ENCODE data around the gene RBFOX1. TPM values are rescaled to one million over a fixed set of nuclear protein-coding genes. Genes with fewer than 3 reads are reported as not detected.

RBFOX1 gene
- total RNA-seq, 2 donors from 2014 or later: 30.4 to 33.0 TPM

- Histone ChIP-seq H3K4me1 (no peaks in the 10 kb centered on the region), H3K36me3 (no peaks in the 10 kb centered on the region), H3K4me3 (no peak overlapping the region), H3K9me3 (no peaks in the 10 kb centered on the region), H3K27ac (no peak overlapping the region), H3K27me3 (no peaks in the 10 kb centered on the region)
- DNase-seq (ENCODE audit: low spot score): no peak
- no peak for TF ChIP-seq CTCF (IDR thresholded peaks at IDR 0.05)
These were observed 251.9 kb downstream of the RBFOX1 start for GRCh38 chr16:7584561-7584960.

- no peaks in the 10 kb centered on the region for H3K9me3 ChIP-seq
- no peak for DNase-seq (ENCODE audit: low spot score)
- H3K27me3 ChIP-seq: no peaks in the 10 kb centered on the region
- no peak for TF ChIP-seq CTCF (IDR thresholded peaks at IDR 0.05)
- H3K27ac ChIP-seq: no peak overlapping the region
- no peak overlapping the region for H3K4me3 ChIP-seq
- H3K4me1 ChIP-seq: no peaks in the 10 kb centered on the region
- no peaks in the 10 kb centered on the region for H3K36me3 ChIP-seq
These were observed 253.1 kb downstream of the RBFOX1 start for GRCh38 chr16:7585705-7586104.

- Histone ChIP-seq H3K27me3 (no peaks in the 10 kb centered on the region), H3K27ac (no peak overlapping the region)
- DNase-seq (ENCODE audit: low spot score): no peak
These were observed 258.3 kb downstream of the RBFOX1 start for GRCh38 chr16:7590934-7591333.

GRCh38 chr16:7596308-7596707, 263.7 kb downstream of the RBFOX1 start:
- H3K4me3 ChIP-seq: no peak overlapping the region
- peaks cover 0 to 8% of the 10 kb centered on the region in 2 donors for H3K4me1 ChIP-seq
- no peaks in the 10 kb centered on the region for H3K9me3 ChIP-seq
- H3K27ac ChIP-seq: no peak overlapping the region
- H3K36me3 ChIP-seq: no peaks in the 10 kb centered on the region
- no peak for TF ChIP-seq CTCF (IDR thresholded peaks at IDR 0.05)
- H3K27me3 ChIP-seq: no peaks in the 10 kb centered on the region
- no peak for DNase-seq (ENCODE audit: low spot score)

More at GRCh38 chr16:7590934-7591333, 258.3 kb downstream of the RBFOX1 start:
- Histone ChIP-seq H3K4me1 (no peaks in the 10 kb centered on the region), H3K4me3 (no peak overlapping the region), H3K36me3 (no peaks in the 10 kb centered on the region), H3K9me3 (no peaks in the 10 kb centered on the region)
- TF ChIP-seq CTCF (IDR thresholded peaks at IDR 0.05): no peak

- Histone ChIP-seq H3K9me3 (no peaks in the 10 kb centered on the region), H3K36me3 (no peaks in the 10 kb centered on the region), H3K4me1 (peaks cover 0 to 8% of the 10 kb centered on the region in 2 donors), H3K27ac (no peak overlapping the region), H3K27me3 (no peaks in the 10 kb centered on the region), H3K4me3 (no peak overlapping the region)
- no peak for TF ChIP-seq CTCF (IDR thresholded peaks at IDR 0.05)
- no peak for DNase-seq (ENCODE audit: low spot score)
These were observed 265.0 kb downstream of the RBFOX1 start for GRCh38 chr16:7597677-7598076.

- TF ChIP-seq CTCF (IDR thresholded peaks at IDR 0.05): no peak
- H3K4me1 ChIP-seq: peaks cover 0 to 8% of the 10 kb centered on the region in 2 donors
- no peaks in the 10 kb centered on the region for H3K9me3 ChIP-seq
- DNase-seq (ENCODE audit: low spot score): no peak
- no peak overlapping the region for H3K4me3 ChIP-seq
- H3K27me3 ChIP-seq: no peaks in the 10 kb centered on the region
- peak overlapping the region in 1 of 2 donors; percentile 72 for H3K27ac ChIP-seq
- H3K36me3 ChIP-seq: no peaks in the 10 kb centered on the region
These were observed 268.5 kb downstream of the RBFOX1 start for GRCh38 chr16:7601100-7601499.

Measured in right atrium auricular region (tissue), 2 donors.